Subcutaneous adipose tissue (tissue), 4 donors: ENCODE measurements around the gene FAM89A. TPM values are rescaled to one million over a fixed set of nuclear protein-coding genes. Genes with fewer than 3 reads are reported as not detected.

ENCODE experiments used
- total RNA-seq, 4 donors: library from RNA; depleted of rRNA; stranded (reverse); fragments of >200 nt; gene quantifications; one replicate each; pipeline ENCODE4 v1.1.0, GENCODE V29; 2016
- TF ChIP-seq, protein P1 (sequence below): fragments of 450-650 bp; IDR thresholded peaks from one replicate; pipeline ENCODE4 v1.5.1; 2016; ENCODE audit warnings: low read depth, mild to moderate bottlenecking, control low read depth, antibody characterized with exemption, moderate library complexity

The FAM89A gene
- total RNA-seq, 4 donors from 2014 or later: 69.5 to 222 (median 140) TPM

DNA sequence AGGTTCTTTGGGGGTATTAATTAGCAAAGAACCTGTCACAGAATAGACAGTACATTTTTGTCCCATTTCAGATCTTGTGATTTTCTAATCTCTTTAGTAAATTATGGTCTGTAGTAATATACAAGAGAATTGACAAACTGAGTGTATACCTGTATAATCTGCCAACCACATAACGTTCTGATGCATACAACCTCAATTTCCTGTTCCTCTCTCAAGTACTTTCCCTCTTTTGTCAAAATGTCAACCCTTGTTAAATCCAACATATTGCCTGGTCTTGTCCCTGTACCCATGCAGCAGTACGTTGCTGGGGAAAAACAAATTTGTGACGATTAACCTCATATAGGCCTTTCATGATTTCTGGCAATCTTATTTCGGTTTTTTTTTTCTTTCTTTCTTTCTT, 60.1 kb downstream of the FAM89A start:
- TF ChIP-seq, protein P1, sequence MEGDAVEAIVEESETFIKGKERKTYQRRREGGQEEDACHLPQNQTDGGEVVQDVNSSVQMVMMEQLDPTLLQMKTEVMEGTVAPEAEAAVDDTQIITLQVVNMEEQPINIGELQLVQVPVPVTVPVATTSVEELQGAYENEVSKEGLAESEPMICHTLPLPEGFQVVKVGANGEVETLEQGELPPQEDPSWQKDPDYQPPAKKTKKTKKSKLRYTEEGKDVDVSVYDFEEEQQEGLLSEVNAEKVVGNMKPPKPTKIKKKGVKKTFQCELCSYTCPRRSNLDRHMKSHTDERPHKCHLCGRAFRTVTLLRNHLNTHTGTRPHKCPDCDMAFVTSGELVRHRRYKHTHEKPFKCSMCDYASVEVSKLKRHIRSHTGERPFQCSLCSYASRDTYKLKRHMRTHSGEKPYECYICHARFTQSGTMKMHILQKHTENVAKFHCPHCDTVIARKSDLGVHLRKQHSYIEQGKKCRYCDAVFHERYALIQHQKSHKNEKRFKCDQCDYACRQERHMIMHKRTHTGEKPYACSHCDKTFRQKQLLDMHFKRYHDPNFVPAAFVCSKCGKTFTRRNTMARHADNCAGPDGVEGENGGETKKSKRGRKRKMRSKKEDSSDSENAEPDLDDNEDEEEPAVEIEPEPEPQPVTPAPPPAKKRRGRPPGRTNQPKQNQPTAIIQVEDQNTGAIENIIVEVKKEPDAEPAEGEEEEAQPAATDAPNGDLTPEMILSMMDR: no peak

DNA sequence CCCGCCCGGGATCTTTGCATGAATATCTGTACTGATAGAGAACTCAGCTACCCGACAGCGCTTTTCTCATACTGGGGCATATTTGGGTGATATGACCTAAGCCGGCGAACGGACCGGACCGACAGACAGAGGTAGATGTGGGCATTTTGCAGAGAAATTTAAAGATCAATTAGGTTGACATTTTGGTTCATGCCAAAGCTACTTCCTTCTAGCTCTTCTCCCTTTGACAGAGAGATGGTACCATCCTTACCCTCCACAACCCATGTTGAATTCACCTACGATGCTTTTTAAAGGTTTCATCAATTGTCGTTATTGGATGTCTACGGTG, 60.7 kb downstream of the FAM89A start:
- TF ChIP-seq, protein P1: no peak

DNA sequence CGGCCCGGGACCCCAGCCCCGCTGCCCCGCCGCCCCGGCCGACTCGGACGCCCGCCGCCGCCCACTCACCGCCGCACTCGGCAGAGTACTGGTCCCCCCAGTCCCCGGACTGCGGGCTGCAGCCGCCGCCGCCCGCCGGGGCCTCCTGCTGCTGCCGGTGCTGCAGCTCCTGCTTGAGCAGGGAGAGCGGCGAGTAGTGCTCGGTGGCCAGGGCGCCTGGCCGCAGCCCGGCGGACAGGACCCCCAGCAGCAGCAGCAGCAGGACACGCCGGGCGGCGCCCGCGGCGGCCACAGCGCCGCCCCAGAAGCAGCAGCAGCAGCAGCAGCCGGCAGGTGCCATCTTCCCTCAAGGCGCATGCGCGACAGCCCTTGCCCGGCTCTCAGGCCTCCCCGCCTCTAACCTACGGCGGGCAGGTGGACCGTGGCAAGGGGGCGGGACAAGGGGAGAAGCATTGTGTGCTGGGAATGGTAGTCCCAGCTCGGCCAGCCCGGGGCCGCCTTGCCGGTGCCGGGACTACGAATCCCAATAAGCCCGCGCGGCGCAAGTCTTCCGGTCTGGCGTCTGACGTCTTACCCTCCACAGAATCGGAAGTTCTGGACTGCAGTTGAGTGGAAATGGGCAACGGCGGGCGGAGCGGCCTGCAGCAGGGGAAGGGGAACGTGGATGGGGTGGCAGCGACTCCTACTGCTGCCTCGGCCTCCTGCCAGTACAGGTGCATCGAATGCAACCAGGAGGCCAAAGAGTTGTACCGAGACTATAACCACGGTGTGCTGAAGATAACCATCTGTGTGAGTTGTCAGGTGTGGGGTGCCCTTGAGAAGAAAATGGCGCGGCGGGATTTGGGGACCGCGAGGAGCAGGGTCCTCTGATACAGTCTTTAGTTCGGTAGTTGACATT, 61.3 kb downstream of the FAM89A start, which contains the start of the genes ARV1 and TTC13:
Gene ARV1, plus strand, starts transcription at position 604 of the 898 bp plus-strand sequence. Its CDS starts 12 bp downstream, at position 616.
Gene TTC13, minus strand, starts transcription at position 371 of the 898 bp plus-strand sequence. Its CDS starts 31 bp downstream, at position 340.
- TF ChIP-seq, protein P1: no peak

DNA sequence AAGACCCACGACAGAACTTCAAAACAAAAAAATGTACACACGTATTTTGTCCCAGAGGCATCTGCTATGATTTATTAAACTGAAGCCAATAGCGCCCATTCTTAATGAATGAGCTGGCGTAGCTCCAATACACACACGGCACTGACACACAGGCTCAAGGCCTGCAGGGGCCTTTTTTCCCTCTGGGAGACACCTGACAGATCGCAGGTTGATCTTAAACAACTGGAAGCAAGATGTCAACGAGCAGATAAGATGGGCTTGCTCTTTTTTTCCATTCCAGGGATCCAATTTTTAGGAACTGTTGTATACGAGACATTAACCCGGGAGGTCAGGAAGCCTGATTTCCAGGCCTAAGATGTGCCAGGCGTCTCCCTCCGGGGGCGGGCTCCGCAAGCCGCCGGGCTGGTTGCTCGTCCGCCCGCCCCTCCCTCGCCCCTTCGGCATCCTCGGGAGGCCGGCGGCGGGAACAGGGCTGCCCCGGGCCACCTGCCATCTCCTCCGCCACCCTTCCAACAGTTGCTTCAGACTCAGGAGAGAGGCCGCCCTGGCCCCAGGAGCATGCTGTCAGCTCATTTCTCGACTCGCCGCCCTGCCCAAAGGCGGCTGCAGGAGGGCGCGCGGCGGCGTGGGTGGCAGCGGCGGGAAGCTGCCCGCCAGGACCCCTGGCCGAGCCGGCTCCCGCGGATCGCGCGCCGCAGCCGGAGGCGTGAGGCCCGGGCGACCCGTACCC, 62.1 kb downstream of the FAM89A start:
- TF ChIP-seq, protein P1: no peak

DNA sequence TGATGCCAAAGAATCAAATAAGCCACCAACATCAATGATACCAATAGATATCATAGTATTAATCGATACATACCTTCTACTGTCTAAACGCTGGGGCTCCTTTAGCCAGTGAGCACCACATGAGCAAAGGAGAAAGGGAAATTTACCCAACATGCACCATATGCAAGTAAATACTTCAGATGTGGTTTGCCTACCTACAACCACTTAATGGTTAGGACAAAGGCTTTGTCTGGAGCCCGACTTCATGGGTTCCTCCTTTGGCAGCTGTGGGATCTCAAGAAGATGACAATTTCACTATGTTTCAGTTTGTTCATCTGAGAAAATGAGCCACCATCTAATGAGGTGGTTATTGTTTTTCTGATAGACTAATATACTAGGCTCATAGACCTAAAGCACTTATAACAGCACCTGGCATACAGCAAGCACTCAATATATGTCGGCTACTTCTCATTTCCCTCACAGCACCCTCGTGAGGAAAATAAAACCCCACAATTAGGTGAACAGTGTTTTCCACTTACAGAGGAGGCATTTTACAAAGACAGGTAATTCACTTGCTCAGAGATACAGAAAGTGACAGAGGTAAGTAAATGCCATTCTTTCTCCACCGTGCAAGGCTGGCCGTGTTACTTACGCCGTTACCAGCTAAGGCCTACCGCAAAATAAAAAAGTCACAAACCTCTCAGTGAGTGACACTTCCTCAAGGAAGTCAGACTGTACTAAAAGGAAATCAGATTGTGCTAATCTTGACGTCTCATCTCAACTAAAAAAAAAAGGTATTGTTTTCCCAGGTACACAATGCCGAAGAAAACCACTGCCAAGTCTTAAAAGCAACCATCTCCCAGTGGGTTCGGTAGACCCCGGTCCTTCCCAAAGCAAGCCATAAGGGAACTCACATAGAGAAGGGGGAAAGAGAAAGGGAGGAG, 63.0 kb downstream of the FAM89A start:
- TF ChIP-seq, protein P1: no peak

DNA sequence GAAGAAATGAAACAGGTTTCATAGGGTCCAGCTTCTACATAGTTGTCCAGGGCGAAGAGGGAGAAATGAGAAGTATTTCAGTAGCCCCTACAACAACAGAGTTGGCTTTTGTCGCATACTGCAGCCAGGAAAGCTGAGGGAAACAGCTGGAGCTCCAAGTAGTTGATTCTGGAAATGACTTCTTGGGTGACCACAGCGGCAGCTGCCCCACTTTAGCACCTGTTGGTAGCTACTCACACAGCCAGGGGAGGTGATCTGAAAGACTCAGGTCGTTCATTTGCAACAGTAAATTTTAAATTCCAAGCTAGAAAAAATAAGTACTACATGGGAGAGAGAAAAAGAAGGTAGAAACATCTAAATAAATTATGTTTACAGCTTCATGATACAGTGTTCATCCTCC, 63.7 kb downstream of the FAM89A start:
- TF ChIP-seq, protein P1: no peak
